HG03066 (cell line): ENCODE measurements around the gene SLC37A1.
"Not testable (repeated sequence)": the region's sequence is repeated elsewhere in the genome, so short reads cannot be mapped to it uniquely, and the experiment has no call there.

Experiments used
- ATAC-seq: cut with Tn5 transposase; IDR thresholded peaks from one replicate; pipeline ENCODE4 v1.9.1; 2021; ENCODE audit warnings: low read depth; ENCODE audit not compliant: unreplicated experiment

SLC37A1 gene

GRCh38 chr21:42628466-42629061 is 114.9 kb downstream of the SLC37A1 start:
- ATAC-seq = not testable (repeated sequence)

- no peak for ATAC-seq
These were observed 116.4 kb downstream of the SLC37A1 start for GRCh38 chr21:42629933-42630589.

- ATAC-seq = no peak
These were observed 117.0 kb downstream of the SLC37A1 start for GRCh38 chr21:42630626-42631025.
